GM18508 (cell line): ENCODE measurements around the gene PLEKHG2.

Experiments
- ATAC-seq: cut with Tn5 transposase; IDR thresholded peaks from one replicate; pipeline ENCODE4 v1.9.1; 2021; ENCODE audit warnings: moderate number of reproducible peaks; ENCODE audit not compliant: insufficient read depth, unreplicated experiment

PLEKHG2 gene

DNA sequence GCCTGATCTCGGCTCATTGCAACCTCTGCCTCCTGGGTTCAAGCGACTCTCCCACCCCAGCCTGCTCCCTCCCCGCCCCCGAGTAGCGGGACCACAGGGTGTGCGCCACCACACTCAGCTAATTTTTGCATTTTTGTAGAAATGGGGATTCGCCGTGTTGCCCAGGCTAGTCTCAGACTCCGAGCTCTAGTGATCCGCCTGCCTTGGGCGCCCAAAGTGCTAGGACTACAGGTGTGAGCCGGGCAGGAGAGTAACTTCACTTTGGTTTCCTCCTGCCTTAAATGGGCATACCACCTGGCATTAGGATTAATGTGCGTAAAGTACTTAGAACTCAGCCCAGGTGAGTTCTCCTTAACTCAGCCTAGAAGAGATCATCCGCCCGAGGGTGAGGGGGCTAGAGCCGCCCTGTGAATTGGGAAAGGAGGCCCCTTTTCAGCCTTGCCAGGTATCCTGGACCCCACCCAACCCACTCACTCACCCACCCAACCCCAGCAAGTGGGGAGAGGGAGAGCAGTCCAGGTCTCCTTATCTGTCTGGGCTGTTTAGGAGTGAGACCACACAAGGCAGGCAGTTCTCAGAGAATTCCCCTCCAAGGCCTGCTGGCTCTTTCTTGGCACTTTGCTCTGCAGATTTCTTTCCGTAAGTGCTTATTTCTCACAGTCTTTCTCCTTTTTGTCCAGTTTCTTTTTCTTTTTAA lies 7.1 kb upstream of the PLEKHG2 start:
- ATAC-seq: no peak

DNA sequence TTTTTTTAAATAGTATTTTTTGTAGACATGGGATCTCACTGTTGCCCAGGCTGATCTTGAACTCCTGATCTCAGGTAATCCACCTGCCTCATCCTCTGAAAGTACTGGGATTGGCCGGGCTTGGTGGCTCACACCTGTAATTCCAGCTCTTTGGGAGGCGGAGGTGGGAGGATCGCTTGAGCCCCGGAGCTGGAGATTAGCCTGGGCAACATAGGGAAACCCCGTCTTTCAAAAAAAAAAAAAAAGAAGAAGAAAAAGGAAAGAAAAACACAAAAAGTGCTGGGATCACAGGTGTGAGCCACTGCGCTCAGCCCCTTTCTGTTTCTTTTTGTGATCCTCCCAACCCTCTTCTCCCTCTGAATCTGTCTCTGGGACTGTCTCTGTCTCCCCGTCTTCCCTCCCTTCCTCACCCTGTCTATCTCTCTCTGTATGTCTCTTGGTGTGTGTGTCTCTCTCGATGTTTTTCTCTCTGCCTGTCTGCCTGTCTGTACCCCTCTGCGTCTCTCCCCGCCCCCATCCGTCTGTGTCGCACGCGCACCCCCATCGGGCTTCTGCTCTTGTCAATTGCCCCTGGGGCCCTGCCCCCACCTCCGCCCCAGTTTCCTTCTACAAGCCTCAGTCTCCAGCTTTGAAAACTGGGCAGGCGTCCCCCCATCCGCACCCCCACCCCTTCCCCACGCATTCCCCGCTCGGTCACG lies 6.4 kb upstream of the PLEKHG2 start:
- ATAC-seq: no peak

DNA sequence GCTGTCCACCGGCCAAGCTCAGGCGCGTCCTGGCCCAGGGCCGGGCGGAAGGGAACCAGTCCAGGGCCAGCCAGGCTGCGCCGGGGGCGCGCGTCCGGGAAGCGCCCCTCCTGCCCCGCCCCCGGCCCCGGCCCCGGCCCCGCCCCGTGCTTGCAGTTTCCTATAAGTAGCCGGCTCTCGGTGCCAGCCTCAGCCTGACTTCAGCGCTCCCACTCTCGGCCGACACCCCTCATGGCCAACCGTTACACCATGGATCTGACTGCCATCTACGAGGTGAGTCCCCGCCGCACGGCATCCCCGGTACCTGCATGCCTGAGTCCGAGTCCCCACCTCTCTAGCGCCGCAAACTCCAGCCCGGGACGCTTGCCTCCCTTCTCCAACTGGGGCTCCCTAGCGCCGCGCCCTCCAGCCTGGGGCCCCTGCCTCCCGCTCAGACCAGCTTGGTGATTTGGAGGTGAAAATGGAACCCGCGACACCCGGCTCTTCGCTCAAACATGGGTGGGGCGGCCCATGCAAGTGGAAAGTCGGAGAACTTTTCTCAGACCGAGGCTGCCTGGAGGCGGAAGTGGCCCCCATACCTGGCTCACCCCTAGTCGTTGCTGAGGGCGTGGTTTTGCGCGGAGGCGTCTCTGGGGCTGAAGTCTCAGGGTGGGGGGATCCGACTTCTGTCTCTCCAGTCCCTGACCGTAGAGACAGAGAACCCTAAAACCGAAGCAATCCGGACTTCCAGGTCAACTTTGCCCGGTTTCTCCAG lies 5.6 kb upstream of the PLEKHG2 start, which contains the start of gene ZFP36:
Gene ZFP36 (plus strand): TSS at position 192 of the 754 bp plus-strand sequence. CDS start 58 bp downstream, at position 250.
- ATAC-seq: no peak

DNA sequence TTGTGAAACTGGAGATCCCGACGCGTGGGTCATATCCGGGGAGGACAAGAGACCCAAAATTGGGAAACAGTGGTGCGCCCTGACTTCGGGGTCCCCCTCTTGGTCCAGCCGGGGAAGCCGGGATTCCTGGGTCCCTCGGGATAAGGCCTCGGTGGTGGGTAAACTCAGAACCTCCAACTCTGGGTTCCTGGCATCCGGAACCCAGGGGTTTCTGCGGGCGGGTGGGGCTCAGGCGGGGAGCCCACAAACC lies 5.1 kb upstream of the PLEKHG2 start:
- no peak for ATAC-seq

DNA sequence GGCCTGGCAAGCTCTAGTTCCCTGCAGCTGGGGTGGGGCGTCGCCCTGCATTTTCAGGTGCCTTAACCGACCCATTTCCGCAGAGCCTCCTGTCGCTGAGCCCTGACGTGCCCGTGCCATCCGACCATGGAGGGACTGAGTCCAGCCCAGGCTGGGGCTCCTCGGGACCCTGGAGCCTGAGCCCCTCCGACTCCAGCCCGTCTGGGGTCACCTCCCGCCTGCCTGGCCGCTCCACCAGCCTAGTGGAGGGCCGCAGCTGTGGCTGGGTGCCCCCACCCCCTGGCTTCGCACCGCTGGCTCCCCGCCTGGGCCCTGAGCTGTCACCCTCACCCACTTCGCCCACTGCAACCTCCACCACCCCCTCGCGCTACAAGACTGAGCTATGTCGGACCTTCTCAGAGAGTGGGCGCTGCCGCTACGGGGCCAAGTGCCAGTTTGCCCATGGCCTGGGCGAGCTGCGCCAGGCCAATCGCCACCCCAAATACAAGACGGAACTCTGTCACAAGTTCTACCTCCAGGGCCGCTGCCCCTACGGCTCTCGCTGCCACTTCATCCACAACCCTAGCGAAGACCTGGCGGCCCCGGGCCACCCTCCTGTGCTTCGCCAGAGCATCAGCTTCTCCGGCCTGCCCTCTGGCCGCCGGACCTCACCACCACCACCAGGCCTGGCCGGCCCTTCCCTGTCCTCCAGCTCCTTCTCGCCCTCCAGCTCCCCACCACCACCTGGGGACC lies 4.6 kb upstream of the PLEKHG2 start:
- ATAC-seq: no peak

DNA sequence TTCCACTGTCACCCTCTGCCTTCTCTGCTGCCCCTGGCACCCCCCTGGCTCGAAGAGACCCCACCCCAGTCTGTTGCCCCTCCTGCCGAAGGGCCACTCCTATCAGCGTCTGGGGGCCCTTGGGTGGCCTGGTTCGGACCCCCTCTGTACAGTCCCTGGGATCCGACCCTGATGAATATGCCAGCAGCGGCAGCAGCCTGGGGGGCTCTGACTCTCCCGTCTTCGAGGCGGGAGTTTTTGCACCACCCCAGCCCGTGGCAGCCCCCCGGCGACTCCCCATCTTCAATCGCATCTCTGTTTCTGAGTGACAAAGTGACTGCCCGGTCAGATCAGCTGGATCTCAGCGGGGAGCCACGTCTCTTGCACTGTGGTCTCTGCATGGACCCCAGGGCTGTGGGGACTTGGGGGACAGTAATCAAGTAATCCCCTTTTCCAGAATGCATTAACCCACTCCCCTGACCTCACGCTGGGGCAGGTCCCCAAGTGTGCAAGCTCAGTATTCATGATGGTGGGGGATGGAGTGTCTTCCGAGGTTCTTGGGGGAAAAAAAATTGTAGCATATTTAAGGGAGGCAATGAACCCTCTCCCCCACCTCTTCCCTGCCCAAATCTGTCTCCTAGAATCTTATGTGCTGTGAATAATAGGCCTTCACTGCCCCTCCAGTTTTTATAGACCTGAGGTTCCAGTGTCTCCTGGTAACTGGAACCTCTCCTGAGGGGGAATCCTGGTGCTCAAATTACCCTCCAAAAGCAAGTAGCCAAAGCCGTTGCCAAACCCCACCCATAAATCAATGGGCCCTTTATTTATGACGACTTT lies 3.9 kb upstream of the PLEKHG2 start:
- ATAC-seq: no peak

DNA sequence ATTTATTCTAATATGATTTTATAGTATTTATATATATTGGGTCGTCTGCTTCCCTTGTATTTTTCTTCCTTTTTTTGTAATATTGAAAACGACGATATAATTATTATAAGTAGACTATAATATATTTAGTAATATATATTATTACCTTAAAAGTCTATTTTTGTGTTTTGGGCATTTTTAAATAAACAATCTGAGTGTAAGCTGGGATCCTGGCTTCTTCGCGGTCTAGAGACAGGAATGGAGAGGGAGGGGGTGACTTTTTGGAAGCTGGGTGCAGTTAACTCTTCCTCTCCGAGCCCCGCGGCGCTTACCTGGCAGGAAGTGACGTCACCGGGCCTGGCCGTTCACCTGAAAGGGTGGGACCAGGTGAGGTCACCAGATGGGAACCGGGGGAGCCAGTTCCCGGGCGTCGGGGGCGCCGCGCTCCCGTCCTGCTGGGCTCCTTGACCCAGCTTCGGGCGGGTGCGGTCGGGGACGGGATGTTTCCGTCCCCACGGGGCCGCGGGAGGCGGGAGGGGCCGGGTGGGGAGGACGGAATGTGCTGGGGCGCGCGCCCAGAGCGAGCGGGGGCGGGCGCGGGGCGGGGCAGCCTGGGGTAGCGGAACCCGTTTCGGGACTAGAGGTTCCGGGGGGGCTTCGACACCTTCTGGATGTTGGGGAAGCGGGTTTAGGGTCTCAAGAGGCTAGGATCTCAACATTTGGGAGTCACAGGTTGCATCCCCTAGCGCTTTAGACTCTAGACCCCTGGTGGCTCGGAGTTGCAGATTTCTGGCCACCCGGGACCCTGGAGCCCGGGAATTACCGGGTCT lies 3.1 kb upstream of the PLEKHG2 start:
- ATAC-seq: no peak

DNA sequence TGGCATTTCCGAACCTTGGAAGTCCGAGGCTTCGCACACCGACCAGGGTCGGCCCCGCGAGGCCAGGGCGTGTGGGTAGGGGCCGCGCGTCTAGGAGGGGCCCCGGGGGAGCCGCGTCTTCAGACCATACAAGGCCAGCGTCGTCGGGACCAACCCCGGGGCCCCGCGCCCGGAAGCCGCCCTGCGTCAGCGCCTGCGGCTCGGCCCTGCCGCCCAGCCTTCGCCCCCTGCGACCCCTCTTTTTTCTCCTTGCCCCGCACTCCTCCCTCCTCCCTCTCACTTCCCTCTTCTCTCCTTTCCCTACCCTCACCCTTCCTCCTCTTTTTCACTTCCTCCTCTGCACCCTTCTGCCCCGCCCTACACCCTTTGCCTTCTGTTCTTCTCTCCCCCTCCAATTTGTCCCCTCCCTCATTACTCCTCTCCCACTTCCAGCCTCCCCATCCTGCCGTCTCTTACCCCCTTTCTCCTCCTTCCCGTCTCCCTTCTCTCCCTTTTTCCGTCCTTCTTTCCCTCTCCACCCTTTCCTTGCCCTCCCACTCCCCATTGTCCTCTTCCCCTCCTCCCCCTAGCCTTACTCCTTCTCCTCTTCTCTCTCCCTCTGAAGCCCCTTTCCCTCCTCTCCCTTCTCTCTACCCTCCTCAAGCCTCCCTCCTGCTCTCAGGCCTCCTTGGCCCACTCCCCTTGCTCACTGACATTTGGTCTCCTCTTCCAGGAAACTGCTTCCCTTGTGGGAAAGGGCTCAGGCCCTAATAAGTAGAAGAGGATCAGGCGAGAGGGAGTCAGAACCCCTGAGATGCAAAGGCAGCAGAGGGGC lies 2.2 kb upstream of the PLEKHG2 start:
- ATAC-seq: no peak

DNA sequence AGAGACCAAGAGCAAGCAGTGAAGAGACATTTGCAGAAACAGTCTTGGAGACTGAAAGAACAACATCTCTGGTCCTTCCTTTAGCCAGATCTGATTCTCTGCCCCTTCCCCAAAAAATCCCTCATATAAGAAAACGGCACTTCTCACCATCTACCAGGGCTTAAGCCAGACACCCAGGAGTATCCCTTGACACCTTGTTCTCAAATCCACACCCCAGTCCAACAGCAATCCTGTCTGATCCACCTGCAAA lies 1.7 kb upstream of the PLEKHG2 start:
- no peak for ATAC-seq

DNA sequence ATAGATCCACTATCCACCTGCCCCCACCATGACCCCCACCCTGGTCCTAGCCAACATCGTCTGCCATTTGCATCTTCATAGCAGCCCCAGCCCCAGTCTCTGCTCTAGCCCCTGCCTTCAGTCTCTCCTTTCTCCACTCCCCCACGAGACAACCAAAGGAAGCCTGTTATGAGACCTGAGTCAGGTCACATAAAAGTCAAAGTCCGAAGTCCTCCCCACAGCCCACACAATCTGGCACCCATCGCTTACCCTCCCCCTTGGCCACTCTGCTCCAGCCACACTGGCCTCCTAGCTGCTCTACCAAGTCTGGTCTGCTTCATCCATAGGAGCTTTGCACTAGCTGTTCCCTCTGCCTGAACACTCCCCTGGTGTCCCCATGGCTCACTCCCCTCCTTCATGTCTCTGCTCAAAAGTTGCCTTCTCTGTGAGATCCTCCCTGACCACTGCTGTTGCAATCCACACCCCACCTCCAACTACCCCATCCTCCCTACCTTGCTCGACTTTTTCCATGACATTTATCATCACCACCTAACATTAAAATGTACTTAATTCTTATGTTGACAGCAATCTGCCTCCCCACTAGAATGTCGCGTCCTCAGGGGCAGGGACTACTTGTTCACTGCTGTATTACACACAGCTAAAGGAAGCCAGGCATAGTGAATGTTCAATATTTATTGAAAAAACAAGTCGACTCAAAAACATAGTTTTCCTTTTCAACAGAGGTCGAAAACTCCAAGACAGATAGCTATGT lies 1.2 kb upstream of the PLEKHG2 start:
- no peak for ATAC-seq

DNA sequence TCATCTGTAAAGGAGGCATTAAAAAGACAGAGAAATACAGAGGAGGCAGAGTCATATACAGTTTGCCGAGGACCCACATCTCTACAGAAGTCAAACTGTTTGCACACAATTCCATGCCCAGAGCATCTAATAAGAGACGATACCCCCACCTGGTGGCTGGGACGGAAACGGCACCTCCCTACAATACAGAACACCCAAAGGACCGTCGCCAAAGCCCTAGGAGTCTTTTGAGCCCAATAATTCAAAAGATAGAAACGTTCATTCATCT lies 703 bp upstream of the PLEKHG2 start:
- peak; percentile 16 for ATAC-seq

DNA sequence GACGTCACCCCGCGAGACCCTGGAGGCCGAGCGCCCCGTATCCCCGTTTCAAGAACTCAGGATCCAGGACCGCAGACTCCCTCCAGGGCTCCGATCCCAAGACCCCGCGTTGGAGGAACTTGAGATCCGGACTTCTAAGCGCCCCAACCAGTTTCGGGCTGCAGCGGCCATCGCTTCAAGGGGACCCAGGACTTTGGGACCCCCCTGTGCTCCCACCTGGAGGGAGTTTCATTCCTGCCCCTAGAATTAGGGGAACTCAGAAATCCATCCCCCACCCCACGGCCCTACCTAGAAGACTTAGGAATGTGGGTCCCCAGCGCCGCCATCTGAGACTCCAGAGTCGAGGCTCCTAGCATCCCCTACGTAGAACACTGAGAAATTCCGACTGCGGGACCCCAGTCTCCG lies 400 bp downstream of the PLEKHG2 start:
- no peak for ATAC-seq

DNA sequence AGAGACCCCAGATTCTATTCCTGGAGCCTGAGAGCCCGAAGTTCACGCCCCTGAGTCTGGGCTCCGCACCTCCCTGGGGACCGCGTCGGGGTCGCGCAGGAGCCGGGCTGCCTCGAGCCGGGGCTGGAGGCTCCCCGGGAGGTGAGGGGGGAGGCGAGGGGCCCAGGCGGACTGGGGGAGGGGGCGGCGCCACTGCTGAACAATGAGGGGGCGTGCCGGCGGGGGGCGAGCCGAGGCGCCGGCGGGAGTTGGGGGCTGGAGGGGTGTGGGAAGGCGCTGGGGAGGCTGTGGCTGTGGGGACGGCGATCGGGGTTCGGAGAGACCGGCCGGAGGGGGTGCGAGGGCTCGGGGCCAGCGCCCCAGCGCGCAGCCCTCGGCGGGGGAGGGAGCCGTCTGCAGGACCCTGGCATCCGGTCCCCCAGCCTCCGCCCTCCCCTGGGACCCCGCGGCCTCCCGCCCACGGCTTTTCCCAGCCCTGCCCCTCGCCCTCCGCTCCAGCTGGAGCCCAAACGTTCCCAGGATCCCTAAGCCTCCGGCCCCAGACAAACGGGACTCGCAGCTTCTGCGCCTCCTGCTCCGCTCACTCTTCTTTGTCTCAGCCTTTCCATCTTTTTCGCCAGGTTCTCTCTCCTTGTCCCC lies 922 bp downstream of the PLEKHG2 start:
- no peak for ATAC-seq

DNA sequence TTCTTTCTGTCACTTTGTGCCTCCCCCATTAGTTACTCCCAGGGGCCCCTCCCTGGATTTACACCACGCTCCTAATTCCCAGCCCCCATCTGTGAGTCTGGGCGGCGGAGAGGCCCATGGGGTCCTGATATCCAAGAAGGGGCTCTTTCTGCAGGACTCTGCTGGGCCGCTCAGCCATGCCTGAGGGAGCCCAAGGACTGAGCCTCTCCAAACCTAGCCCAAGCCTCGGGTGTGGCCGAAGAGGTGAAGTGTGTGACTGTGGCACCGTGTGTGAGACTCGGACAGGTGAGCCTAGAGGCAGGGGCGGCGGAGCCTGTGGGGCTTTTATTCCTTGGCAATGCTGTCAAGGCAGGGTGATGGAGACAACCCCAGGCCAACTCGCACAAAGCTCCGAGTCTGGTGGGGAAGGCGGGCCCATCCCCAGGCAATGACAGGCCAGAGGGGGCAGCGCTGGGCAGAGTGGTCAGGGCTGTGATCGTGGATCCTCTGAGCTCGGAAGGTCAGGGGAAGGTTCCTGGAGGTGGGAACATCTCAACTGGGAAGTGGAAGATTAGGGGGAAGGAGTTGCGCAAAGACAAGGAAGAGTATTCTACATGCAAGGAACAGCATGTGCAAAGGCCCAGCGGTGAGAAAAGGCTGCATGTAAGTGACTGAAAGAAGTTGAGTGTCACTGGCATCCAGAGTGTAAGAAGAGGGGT lies 1.6 kb downstream of the PLEKHG2 start:
- ATAC-seq: no peak

DNA sequence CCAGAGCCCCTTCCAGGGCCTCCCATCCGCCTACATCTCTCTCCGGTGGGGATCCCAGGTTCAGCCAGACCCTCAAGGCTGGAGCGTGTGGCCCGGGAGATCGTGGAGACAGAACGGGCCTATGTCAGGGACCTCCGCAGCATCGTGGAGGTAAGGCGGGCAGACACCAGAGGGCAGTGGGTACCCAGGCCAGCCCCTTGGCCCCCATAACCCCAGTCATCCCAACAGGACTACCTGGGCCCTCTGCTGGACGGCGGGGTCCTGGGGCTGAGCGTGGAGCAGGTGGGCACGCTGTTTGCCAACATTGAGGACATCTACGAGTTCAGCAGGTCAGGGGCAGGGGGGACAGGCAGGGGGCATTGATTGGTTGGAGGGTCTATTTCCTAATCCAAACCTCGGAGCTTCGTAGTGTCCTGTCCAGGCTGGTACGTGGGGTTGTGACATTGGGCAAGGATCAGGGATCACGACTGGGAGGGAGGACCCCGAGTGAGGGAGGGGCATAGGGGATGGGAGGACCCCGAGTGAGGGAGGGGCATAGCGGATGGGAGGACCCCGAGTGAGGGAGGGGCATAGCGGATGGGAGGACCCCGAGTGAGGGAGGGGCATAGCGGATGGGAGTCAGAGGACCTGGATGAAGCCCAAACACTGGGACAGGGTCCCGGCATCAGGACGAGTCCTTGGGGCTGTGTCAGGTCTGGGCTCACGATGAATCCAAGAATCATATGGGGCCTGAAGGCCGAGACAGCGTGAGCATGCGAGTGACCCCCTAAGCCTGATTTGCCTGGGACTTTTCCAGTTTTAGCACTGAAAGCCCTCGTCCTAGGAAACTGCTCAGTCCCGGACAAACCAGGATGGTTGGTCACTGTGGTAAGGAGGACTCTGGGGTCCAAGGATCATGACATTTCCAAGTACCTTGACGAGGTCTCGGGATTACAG lies 2.9 kb downstream of the PLEKHG2 start:
- ATAC-seq: no peak
